PC-9 (cell line): ENCODE measurements around the gene MYBBP1A.

Experiments
- EZH2 ChIP-seq: fragments of 200-600 bp; sonication (generic); IDR thresholded peaks from 2 replicates; pipeline ENCODE4 v1.8.0; 2017; ENCODE audit warnings: antibody characterized with exemption, low read depth
- TF ChIP-seq, protein P1 (sequence below): fragments of 200-600 bp; sonication (generic); conservative IDR thresholded peaks from 2 replicates; pipeline ENCODE4 v1.6.1; 2017; ENCODE audit warnings: mixed run types, antibody characterized with exemption, mild to moderate bottlenecking, moderate library complexity

DNA sequence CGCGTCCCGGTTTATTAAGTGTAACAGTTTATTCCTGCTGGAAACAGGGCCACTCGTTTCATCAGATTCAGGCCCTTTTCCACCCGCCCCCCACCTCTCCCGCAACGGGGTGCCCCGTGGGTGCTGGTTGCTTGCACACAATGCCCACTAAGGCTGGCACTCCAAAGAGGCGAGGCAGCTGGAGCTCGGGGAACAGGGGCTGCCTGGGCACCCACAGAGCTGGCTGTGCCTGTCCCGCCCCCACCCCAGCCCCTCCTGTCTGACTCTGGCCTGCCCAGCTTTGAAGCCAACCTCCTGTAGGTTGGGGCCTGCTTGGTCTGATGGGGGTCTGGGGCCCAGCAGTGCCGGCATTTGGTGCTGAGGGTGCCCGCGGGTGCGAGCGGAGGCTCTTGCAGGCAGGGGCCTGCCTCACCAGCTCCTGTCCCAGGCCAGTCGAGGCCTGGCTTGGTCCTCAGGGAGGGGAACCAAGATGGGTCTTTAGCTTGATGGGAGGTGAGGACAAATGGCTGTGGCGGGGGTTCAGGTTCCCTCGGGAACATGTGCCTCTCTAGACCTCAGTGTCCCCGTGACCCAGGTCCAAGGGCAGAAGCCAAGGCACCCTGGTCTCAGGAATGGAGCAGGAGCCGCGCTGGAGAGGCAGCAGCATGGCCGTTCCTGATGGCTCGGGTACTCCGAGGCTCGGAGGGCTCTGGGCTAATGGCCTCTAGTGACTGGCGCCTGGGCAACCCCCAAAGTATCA is 20.1 kb downstream of the MYBBP1A start:
- TF ChIP-seq, protein P1, sequence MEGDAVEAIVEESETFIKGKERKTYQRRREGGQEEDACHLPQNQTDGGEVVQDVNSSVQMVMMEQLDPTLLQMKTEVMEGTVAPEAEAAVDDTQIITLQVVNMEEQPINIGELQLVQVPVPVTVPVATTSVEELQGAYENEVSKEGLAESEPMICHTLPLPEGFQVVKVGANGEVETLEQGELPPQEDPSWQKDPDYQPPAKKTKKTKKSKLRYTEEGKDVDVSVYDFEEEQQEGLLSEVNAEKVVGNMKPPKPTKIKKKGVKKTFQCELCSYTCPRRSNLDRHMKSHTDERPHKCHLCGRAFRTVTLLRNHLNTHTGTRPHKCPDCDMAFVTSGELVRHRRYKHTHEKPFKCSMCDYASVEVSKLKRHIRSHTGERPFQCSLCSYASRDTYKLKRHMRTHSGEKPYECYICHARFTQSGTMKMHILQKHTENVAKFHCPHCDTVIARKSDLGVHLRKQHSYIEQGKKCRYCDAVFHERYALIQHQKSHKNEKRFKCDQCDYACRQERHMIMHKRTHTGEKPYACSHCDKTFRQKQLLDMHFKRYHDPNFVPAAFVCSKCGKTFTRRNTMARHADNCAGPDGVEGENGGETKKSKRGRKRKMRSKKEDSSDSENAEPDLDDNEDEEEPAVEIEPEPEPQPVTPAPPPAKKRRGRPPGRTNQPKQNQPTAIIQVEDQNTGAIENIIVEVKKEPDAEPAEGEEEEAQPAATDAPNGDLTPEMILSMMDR, result no peak
- TF ChIP-seq EZH2, result no peak
